Ishikawa (cell line): ENCODE measurements around the gene IFNL1.

Source experiments
- EP300 ChIP-seq: IDR thresholded peaks from 2 replicates; pipeline ENCODE4 v1.6.1; 2012; ENCODE audit warnings: borderline replicate concordance
- REST ChIP-seq: IDR thresholded peaks from 2 replicates; pipeline ENCODE4 v1.6.1; 2012; ENCODE audit warnings: low read depth, mild to moderate bottlenecking
- TAF1 ChIP-seq: IDR thresholded peaks from 2 replicates; pipeline ENCODE4 v1.6.1; 2012; ENCODE audit warnings: low read depth, mild to moderate bottlenecking
- TEAD4 ChIP-seq: IDR thresholded peaks from 2 replicates; pipeline ENCODE4 v1.6.1; 2012

- TF ChIP-seq REST = no peak
- TF ChIP-seq TAF1 = no peak
- no peak for TF ChIP-seq TEAD4
- TF ChIP-seq EP300 = no peak
Observed at GRCh38 chr19:39334444-39334976, 38.3 kb downstream of the IFNL1 start.
